LHCN-M2 (cell line): ENCODE data around the gene NR1H4. TPM values are rescaled to one million over a fixed set of nuclear protein-coding genes. Genes with fewer than 3 reads are reported as not detected.
"Not testable (repeated sequence)": the region's sequence is repeated elsewhere in the genome, so short reads cannot be mapped to it uniquely, and the experiment has no call there.

Source experiments
- DNase-seq: peaks from one replicate; pipeline ENCODE4 v3.0.0-alpha.2; 2012; ENCODE audit warnings: low read depth
- total RNA-seq: library from RNA; depleted of rRNA; stranded (reverse); fragments of >200 nt; gene quantifications from 2 replicates; pipeline ENCODE4 v1.2.3, GENCODE V29; 2014

NR1H4 gene
- total RNA-seq, 1 experiment from 2014 or later = not detected

GRCh38 chr12:100512692-100513091 is 39.0 kb downstream of the NR1H4 start:
- DNase-seq = no peak

GRCh38 chr12:100515968-100516367 is 42.3 kb downstream of the NR1H4 start:
- DNase-seq = no peak

- no peak for DNase-seq
Observed at GRCh38 chr12:100518376-100518775, 44.7 kb downstream of the NR1H4 start.

- no peak for DNase-seq
Observed at GRCh38 chr12:100520048-100520769, 46.5 kb downstream of the NR1H4 start.

- DNase-seq = no peak
Observed at GRCh38 chr12:100521958-100522357, 48.3 kb downstream of the NR1H4 start.

GRCh38 chr12:100528034-100528433 is 54.4 kb downstream of the NR1H4 start:
- no peak for DNase-seq

GRCh38 chr12:100528471-100529127 is 54.9 kb downstream of the NR1H4 start:
- no peak for DNase-seq

GRCh38 chr12:100529756-100530350 is 56.2 kb downstream of the NR1H4 start:
- DNase-seq = no peak

- DNase-seq = no peak
Observed at GRCh38 chr12:100533376-100533775, 59.7 kb downstream of the NR1H4 start.

- no peak for DNase-seq
Observed at GRCh38 chr12:100534625-100535227, 61.1 kb downstream of the NR1H4 start.

GRCh38 chr12:100539202-100539601 is 65.5 kb downstream of the NR1H4 start:
- DNase-seq = peak; percentile 39

GRCh38 chr12:100544165-100544564 is 70.5 kb downstream of the NR1H4 start:
- no peak for DNase-seq

- DNase-seq = no peak
Observed at GRCh38 chr12:100545092-100545491, 71.4 kb downstream of the NR1H4 start.

GRCh38 chr12:100553936-100554335 is 80.3 kb downstream of the NR1H4 start:
- DNase-seq = peak; percentile 36

- DNase-seq = peak; percentile 88
Observed at GRCh38 chr12:100554608-100555077, 81.0 kb downstream of the NR1H4 start.

- DNase-seq = peak; percentile 70
Observed at GRCh38 chr12:100555722-100556121, 82.1 kb downstream of the NR1H4 start.

GRCh38 chr12:100557357-100557756 is 83.7 kb downstream of the NR1H4 start:
- DNase-seq = no peak

GRCh38 chr12:100559261-100559660 is 85.6 kb downstream of the NR1H4 start:
- DNase-seq = not testable (repeated sequence)

- DNase-seq = peak; percentile 48
Observed at GRCh38 chr12:100564090-100564489, 90.4 kb downstream of the NR1H4 start.

GRCh38 chr12:100564905-100565467 is 91.3 kb downstream of the NR1H4 start:
- no peak for DNase-seq

GRCh38 chr12:100565987-100566545 is 92.4 kb downstream of the NR1H4 start:
- DNase-seq = no peak
